ENCODE data around the gene TSEN2. TPM values are rescaled to one million over a fixed set of nuclear protein-coding genes. Genes with fewer than 3 reads are reported as not detected.

The TSEN2 gene
- total RNA-seq, 6 donors from 2014 or later, result 14.6 to 27.2 (median 20.1) TPM

- ATAC-seq (ENCODE audit: low FRiP score in 2 of 2) (no peak), DNase-seq (no peak)
- Histone ChIP-seq H3K27me3 (no peaks in the 10 kb centered on the region), H3K36me3 (no peaks in the 10 kb centered on the region), H3K27ac (no peak overlapping the region), H3K9me3 (no peaks in the 10 kb centered on the region), H3K4me3 (no peak overlapping the region), H3K4me1 (peaks cover 0 to 13% (median 0%) of the 10 kb centered on the region in 4 donors)
- TF ChIP-seq, protein P1, sequence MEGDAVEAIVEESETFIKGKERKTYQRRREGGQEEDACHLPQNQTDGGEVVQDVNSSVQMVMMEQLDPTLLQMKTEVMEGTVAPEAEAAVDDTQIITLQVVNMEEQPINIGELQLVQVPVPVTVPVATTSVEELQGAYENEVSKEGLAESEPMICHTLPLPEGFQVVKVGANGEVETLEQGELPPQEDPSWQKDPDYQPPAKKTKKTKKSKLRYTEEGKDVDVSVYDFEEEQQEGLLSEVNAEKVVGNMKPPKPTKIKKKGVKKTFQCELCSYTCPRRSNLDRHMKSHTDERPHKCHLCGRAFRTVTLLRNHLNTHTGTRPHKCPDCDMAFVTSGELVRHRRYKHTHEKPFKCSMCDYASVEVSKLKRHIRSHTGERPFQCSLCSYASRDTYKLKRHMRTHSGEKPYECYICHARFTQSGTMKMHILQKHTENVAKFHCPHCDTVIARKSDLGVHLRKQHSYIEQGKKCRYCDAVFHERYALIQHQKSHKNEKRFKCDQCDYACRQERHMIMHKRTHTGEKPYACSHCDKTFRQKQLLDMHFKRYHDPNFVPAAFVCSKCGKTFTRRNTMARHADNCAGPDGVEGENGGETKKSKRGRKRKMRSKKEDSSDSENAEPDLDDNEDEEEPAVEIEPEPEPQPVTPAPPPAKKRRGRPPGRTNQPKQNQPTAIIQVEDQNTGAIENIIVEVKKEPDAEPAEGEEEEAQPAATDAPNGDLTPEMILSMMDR (IDR thresholded peaks at IDR 0.05), result no peak
- WGBS, 2 donors, result 84 to 89% methylated on average over 11 of the region's 11 CpGs
Observed at GRCh38 chr3:12472000-12472610, 12.2 kb upstream of the TSEN2 start.

- H3K36me3 ChIP-seq, result no peaks in the 10 kb centered on the region
- H3K9me3 ChIP-seq, result no peaks in the 10 kb centered on the region
- peaks cover 0 to 13% (median 0%) of the 10 kb centered on the region in 4 donors for H3K4me1 ChIP-seq
- DNase-seq (no peak), ATAC-seq (ENCODE audit: low FRiP score in 2 of 2) (no peak)
- H3K4me3 ChIP-seq, result no peak overlapping the region
- TF ChIP-seq, protein P1 (IDR thresholded peaks at IDR 0.05), result no peak
- TF ChIP-seq POLR2AphosphoS5 (IDR thresholded peaks at IDR 0.05) (no peak), EP300 (IDR thresholded peaks at IDR 0.05) (no peak), POLR2A (IDR thresholded peaks at IDR 0.05) (no peak)
- WGBS, 2 donors, result 79 to 92% methylated on average over 5 of the region's 5 CpGs
- no peak overlapping the region for H3K27ac ChIP-seq
- H3K27me3 ChIP-seq, result no peaks in the 10 kb centered on the region
Observed at GRCh38 chr3:12472796-12473195, 11.5 kb upstream of the TSEN2 start.

DNA sequence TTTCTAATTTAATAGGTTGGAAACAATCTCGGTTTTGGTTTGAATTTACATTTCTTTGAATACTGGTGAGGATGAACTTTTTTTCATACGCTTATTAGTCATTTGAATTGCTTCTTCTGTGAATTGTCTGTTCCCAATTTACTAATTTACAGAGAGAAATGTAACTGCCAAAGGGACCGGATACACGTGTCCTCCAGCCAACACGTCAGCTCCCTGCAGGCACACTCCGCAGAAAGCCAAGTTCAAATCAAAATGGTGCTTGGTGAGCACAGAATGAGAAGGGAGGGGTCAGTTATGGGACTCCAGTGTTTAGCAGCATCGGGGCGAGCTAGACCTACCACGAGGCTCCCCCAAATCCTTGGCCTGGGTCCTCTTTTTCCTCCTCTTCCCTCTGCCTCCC, 10.8 kb upstream of the TSEN2 start:
- ATAC-seq (ENCODE audit: low FRiP score in 2 of 2) (no peak), DNase-seq (no peak)
- Histone ChIP-seq H3K27ac (no peak overlapping the region), H3K4me3 (no peak overlapping the region), H3K4me1 (peaks cover 0 to 13% (median 0%) of the 10 kb centered on the region in 4 donors), H3K27me3 (no peaks in the 10 kb centered on the region), H3K9me3 (no peaks in the 10 kb centered on the region), H3K36me3 (no peaks in the 10 kb centered on the region)
- 88 to 90% methylated on average over 9 of the region's 9 CpGs for WGBS, 2 donors
- no peak for TF ChIP-seq POLR2A (IDR thresholded peaks at IDR 0.05)

DNA sequence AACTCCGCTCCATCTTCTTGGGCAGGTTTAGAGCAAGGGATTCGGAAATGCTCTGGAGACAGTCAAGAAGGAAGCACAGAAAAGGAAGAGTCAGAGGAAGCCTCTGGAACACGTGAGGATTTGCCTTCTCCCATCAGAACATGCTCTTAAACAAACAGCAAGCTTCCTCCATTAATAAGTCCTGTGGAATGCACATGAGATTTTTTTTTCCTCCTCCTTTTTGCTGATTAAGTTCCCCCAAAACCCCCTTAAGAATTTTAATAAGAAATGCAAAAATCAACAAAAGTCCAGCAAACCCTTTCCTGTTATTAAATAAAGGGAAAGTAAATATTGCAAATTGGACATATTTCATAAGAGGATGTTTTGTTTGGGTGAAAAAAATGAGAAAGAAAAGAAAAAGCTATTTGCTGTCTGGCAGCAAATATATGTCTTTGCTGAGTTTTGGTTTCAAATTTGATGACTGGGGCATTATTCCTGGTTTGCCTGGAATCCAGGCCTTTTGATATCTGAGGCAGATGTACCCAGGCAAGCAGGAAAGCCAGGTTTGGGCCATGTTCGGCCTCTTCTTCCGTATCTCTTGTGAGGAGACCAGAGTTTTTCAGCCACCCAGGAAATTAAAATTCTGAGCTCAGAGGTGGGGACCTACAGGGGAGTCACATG, 7.9 kb upstream of the TSEN2 start:
- no peaks in the 10 kb centered on the region for H3K9me3 ChIP-seq
- peaks cover 7 to 22% (median 8%) of the 10 kb centered on the region in 4 donors for H3K4me1 ChIP-seq
- H3K27ac ChIP-seq, result peak overlapping the region in 3 of 4 donors; percentile 18 to 51 (median 43)
- DNase-seq (no peak), ATAC-seq (ENCODE audit: low FRiP score in 2 of 2) (no peak)
- no peaks in the 10 kb centered on the region for H3K36me3 ChIP-seq
- 65 to 68% methylated on average over 5 of the region's 5 CpGs for WGBS, 2 donors
- H3K4me3 ChIP-seq, result no peak overlapping the region
- no peak for TF ChIP-seq POLR2AphosphoS5 (IDR thresholded peaks at IDR 0.05)
- no peak for TF ChIP-seq EP300 (IDR thresholded peaks at IDR 0.05)
- no peak for TF ChIP-seq POLR2A (IDR thresholded peaks at IDR 0.05)
- TF ChIP-seq, protein P1 (IDR thresholded peaks at IDR 0.05), result no peak
- no peaks in the 10 kb centered on the region for H3K27me3 ChIP-seq

GRCh38 chr3:12477256-12477655, 7.0 kb upstream of the TSEN2 start:
- H3K27ac ChIP-seq, result no peak overlapping the region
- 86 to 94% methylated on average over 5 of the region's 5 CpGs for WGBS, 2 donors
- no peaks in the 10 kb centered on the region for H3K27me3 ChIP-seq
- ATAC-seq (ENCODE audit: low FRiP score in 2 of 2) (no peak), DNase-seq (no peak)
- H3K4me1 ChIP-seq, result peaks cover 7 to 22% (median 8%) of the 10 kb centered on the region in 4 donors
- TF ChIP-seq, protein P1 (IDR thresholded peaks at IDR 0.05), result no peak
- TF ChIP-seq POLR2AphosphoS5 (IDR thresholded peaks at IDR 0.05) (no peak), EP300 (IDR thresholded peaks at IDR 0.05) (no peak), POLR2A (IDR thresholded peaks at IDR 0.05) (no peak)
- H3K9me3 ChIP-seq, result no peaks in the 10 kb centered on the region
- H3K4me3 ChIP-seq, result no peak overlapping the region
- no peaks in the 10 kb centered on the region for H3K36me3 ChIP-seq
